Upper lobe of left lung (tissue), 4 donors: ENCODE measurements around the gene STOM.

Experiments
- CTCF ChIP-seq, 6 experiments: fragments of 450-650 bp in 4 of 6; fragments of 200-600 bp in 2 of 6; sonication (generic) in 2 of 6; IDR thresholded peaks; one replicate each; pipeline ENCODE4 v1.5.1; 2016 to 2019; ENCODE audit warnings: antibody characterized with exemption in 6 of 6
- EP300 ChIP-seq, 4 donors: sonication (generic); formaldehyde crosslinking; IDR thresholded peaks; one replicate each; pipeline ENCODE4 v1.5.1; 2017; ENCODE audit warnings: antibody characterized with exemption in 4 of 4, control low read depth in 2 of 4

GRCh38 chr9:121304707-121305106 is 65.3 kb downstream of the STOM start:
- TF ChIP-seq EP300 (IDR thresholded peaks at IDR 0.05): no peak
- TF ChIP-seq CTCF (IDR thresholded peaks at IDR 0.05): no peak
